Epithelial cell of esophagus (primary cell): ENCODE data around the gene KIF26B.

ENCODE experiments used
- DNase-seq: peaks from one replicate; pipeline ENCODE4 v3.0.0; 2010; ENCODE audit warnings: low read depth
- H3K4me3 ChIP-seq: 2 replicates; pipeline ENCODE4 v1.5.1; 2011; ENCODE audit warnings: mild to moderate bottlenecking, low read length, control low read depth
- TF ChIP-seq, protein P1 (sequence below): IDR thresholded peaks from 2 replicates; pipeline ENCODE4 v1.5.1; 2011; ENCODE audit warnings: low read depth, mild to moderate bottlenecking, low read length, control low read depth, inconsistent platforms; ENCODE audit not compliant: insufficient read depth; ENCODE audit errors: missing control alignments

KIF26B gene

DNA sequence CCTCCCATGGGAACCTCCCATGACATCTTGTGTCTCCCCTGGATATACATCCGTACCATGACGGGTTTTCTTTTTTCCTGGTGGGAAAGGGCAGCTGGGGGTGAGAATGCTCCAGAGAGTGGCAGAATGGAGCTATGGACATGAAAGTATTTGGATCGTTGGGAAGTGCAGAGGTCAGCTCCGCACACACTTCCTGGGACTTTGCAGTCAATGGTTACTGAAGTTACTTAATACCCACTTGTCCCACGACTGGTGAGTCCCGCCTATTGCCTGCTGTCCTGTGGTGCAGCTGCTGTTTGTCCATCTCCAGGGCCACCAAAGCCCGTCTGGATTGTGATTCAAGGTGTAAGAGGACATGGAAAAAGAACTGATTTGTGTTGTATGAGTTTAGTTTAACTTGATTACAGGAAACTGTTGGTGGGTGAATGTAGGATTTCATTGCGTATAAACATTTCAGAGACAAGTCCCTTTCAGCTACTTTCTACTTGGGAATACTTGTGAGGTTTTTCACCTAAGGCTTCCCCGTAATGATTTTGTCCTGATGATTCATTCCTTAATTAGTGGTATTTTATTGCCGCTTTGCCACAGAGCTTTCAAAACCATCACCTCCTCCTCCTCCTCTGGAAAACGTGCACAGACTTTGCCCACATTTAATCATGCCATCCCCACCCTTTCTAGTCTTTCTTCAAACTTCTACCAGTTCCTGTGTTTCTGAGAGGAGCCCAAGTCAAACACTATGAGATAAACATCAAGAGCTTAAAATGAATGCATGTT is 308.8 kb downstream of the KIF26B start:
- H3K4me3 ChIP-seq = no peak overlapping the region
- DNase-seq = no peak
- TF ChIP-seq, protein P1, sequence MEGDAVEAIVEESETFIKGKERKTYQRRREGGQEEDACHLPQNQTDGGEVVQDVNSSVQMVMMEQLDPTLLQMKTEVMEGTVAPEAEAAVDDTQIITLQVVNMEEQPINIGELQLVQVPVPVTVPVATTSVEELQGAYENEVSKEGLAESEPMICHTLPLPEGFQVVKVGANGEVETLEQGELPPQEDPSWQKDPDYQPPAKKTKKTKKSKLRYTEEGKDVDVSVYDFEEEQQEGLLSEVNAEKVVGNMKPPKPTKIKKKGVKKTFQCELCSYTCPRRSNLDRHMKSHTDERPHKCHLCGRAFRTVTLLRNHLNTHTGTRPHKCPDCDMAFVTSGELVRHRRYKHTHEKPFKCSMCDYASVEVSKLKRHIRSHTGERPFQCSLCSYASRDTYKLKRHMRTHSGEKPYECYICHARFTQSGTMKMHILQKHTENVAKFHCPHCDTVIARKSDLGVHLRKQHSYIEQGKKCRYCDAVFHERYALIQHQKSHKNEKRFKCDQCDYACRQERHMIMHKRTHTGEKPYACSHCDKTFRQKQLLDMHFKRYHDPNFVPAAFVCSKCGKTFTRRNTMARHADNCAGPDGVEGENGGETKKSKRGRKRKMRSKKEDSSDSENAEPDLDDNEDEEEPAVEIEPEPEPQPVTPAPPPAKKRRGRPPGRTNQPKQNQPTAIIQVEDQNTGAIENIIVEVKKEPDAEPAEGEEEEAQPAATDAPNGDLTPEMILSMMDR = no peak

- no peak overlapping the region for H3K4me3 ChIP-seq
- TF ChIP-seq, protein P1 = no peak
- no peak for DNase-seq
These were observed 309.5 kb downstream of the KIF26B start for GRCh38 chr1:245464290-245464689.

GRCh38 chr1:245465666-245466065 is 310.9 kb downstream of the KIF26B start:
- TF ChIP-seq, protein P1 = no peak
- DNase-seq = no peak
- no peak overlapping the region for H3K4me3 ChIP-seq

DNA sequence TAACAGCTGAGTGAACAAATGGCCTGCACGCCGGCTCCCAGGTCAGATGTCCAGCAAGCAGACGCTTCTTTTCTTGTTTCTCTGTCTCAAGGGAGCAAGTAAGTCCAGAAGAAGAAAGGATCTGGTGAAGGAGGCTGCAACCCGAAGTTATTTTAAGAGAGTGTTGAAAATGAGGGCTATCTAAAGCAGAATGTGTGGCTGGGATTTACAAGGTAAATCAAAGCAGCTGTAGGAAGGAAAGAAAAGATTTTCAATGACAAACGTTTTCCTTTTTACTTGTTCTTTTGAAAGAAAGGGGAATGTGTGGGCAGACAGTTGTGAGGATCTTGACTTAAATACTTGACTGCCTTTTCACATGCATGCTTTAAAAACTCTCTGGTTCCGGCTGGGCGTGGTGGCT is 311.5 kb downstream of the KIF26B start:
- no peak overlapping the region for H3K4me3 ChIP-seq
- TF ChIP-seq, protein P1 = no peak
- DNase-seq = no peak

DNA sequence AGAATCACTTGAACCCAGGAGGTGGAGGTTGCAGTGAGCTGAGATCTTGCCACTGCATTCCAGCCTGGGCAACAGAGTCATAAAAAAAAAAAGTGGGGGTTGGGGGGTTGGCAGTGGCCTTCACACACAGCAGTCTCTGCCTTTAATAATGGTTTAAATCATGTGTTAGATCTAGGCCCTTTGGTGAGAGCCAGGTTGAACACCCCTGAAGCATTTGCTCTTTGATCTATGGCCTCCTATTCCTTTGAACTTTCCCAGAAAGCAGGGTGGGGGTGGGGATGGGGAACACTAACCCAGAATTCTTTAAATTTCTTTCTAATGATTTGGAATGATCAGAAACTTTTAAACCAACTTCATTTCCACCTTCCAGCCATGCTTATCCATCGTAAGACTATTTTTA is 313.0 kb downstream of the KIF26B start:
- TF ChIP-seq, protein P1 = no peak
- no peak for DNase-seq
- no peak overlapping the region for H3K4me3 ChIP-seq

DNA sequence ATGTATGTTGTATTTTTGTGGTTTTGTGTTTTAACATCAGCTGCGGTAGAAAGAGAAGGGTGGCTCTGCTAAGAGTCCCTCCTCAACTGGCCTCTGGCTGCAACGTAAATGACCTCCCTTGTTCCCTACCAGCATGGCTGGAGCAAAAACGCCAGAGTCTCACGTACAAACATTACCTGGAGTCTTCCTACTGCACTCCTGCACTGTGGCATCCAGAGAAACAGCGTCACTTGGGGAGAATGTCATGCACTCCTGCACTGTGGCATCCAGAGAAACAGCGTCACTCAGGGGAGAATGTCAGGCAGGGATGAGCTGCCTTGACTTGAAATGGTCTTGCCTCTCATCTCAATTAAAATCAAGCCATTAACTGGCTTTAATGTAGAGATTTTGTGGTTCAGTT is 314.2 kb downstream of the KIF26B start:
- TF ChIP-seq, protein P1 = no peak
- no peak overlapping the region for H3K4me3 ChIP-seq
- DNase-seq = no peak

DNA sequence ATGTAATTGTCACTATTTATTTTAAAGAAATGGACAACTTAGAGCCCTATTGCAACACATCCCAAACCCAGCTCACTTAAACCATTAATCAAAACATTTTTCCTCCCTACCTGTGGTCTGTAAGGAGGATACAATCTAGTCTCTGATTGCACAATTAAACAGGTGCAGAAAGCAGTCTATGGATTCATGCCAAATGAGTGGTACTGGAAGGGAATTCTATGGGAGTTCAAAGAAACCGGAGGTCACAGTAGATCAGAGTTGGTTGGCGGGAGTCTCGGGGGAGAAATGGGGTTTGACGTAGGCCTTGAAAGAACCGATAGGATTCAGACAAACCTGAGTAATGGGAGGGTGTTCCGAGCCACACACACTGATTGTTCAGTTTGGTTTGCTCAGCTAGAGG is 314.9 kb downstream of the KIF26B start:
- H3K4me3 ChIP-seq = no peak overlapping the region
- no peak for DNase-seq
- TF ChIP-seq, protein P1 = no peak
